Left renal cortex interstitium (tissue), 4 donors: ENCODE results near the gene RPUSD3. TPM values are rescaled to one million over a fixed set of nuclear protein-coding genes. Genes with fewer than 3 reads are reported as not detected.

Experiments used
- DNase-seq, 4 donors: peaks; one replicate each; pipeline ENCODE4 v3.0.0-alpha.2; 2013; ENCODE audit warnings: low read depth in 4 of 4, low spot score in 2 of 4, missing footprints in 1 of 4
- polyA plus RNA-seq, 4 donors: library from polyadenylated mRNA; unstranded; fragments of 120-200 nt; gene quantifications; one replicate each; pipeline ENCODE4 v1.2.1, GENCODE V29; 2013; ENCODE audit not compliant: insufficient read length in 4 of 4

RPUSD3 gene
- polyA plus RNA-seq, 4 donors, result 28.5 to 43.9 (median 36.5) TPM

- DNase-seq, result no peak
Measured at GRCh38 chr3:9808345-9809037, 35.3 kb downstream of the RPUSD3 start.

DNA sequence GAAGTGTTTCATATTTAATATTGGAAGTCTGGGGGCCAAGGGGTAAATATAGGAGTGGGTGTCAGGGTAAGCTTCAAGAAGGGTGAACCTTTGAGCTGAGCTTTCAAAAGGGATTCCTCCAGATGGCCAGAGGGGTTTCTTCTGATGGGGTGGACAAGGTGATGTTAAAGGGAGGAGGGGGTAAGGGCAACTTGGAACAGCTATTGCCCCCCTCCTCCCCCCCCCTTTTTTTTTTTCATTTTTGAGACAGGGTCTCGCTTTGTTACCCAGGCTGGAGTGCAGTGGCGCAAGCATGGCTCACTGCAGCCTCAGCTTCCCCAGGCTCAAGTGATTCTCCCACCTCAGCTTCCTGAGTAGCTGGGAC is 35.8 kb downstream of the RPUSD3 start:
- DNase-seq, result no peak

GRCh38 chr3:9806688-9807589 is 36.9 kb downstream of the RPUSD3 start:
- no peak for DNase-seq

- DNase-seq, result no peak
Measured at GRCh38 chr3:9806137-9806536, 37.7 kb downstream of the RPUSD3 start.

DNA sequence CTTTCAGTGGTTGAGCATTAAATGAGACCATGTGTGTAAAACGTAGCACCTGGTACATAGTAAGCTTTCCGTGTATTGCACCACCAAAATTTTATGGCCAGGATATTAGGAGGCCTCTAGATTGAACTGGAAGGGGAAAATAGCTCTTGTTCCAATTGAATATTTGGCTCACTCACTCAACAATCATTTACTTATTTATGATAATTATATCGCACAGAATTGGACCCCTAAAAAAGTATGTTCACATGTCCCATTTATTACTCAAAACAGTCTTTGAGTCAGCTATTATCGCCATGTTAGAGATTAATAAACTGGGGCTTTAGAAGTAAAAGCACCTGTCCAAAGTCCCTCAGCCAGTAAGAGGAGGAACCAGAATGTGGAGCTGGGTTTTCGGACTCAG is 38.8 kb downstream of the RPUSD3 start:
- DNase-seq, result no peak

GRCh38 chr3:9803494-9803893 is 40.3 kb downstream of the RPUSD3 start:
- DNase-seq, result no peak

GRCh38 chr3:9800529-9800928 is 43.3 kb downstream of the RPUSD3 start:
- no peak for DNase-seq

- no peak for DNase-seq
Measured at GRCh38 chr3:9797196-9797945, 46.4 kb downstream of the RPUSD3 start.

GRCh38 chr3:9795207-9795606 is 48.6 kb downstream of the RPUSD3 start:
- DNase-seq, result no peak

DNA sequence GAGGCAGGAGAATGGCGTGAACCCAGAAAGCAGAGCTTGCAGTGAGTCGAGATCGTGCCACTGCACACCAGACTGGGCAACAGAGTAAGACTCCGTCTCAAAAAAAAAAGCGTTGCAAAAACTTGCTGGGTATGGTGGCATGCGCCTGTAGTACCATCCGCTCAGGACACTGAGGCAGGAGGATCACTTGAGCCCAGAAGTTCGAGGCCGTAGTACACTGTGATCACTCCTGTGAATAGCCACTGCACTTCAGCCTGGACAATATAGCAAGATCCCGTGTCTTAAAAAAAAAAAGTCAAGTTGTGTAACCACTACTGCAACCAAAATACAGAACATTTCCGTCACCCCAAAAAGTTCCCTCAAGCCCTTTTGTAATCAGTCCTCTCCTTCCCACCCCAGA is 49.4 kb downstream of the RPUSD3 start:
- DNase-seq, result no peak

- no peak for DNase-seq
Measured at GRCh38 chr3:9793161-9793781, 50.5 kb downstream of the RPUSD3 start.

- DNase-seq, result peak; percentile 91 to 100 (median 98)
Measured at GRCh38 chr3:9792405-9793160, 51.2 kb downstream of the RPUSD3 start, which contains the start of the genes ARPC4 and TADA3. Gene ARPC4 (plus strand): TSS chr3:9793082. CDS start chr3:9793122, 40 bp downstream. Gene TADA3 (minus strand): TSS chr3:9792473. CDS start chr3:9791466, 1,007 bp downstream.

DNA sequence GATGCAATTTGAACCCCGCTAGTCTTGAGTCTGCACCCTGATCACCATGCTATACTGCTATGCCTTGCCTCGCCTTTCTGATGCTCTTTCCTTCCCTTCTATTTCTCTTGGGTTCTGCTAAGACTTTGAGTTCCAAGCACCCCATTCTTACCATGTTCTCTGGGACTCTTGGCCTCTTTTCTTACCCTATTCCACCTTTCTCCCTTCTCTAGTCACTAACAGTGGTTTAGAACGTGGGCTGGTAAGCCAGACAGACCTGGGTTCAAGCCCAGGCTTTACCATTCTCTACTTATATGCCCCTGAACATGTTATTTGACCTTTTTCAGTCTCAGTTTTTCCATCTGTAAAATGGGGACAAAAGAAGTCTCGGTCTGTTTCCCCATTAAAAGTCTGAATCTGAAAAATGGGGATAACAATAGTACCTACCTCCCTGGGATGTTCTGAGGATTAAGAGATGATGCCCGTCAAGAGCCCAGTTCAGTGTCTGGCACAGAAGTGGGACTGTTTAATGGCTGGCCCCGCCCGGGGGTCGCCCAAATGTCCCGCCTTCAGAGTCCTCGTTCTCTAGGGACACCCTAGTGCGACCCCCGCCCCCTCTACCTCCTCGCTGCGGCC is 51.9 kb downstream of the RPUSD3 start:
- no peak for DNase-seq

DNA sequence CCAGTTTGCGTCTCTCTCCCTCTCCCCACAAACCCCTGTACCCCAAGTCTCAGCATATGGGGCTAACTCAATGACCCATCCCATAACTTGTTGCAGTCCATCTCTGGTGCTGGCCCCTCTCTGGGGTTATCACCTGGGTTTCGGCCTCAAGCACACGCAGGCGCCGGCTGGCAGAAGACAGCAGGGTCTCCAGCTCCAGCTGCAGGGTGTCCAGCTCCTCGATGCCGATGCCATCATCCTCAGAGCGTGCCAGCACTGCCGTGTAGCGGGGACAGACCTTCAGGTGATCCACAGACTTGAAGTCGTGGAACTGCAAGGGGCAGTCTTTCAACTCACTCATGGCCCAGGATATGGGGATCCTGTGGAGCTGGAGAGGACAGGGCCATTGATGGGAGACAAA is 52.7 kb downstream of the RPUSD3 start:
- DNase-seq, result no peak

Other genes with a start within 250 kb of the RPUSD3 start
- gene MTMR14, start 194.5 kb downstream of the RPUSD3 start, polyA plus RNA-seq, result 10 to 100 TPM; 32.4 to 36.4 (median 34.4) TPM
- gene CPNE9, start 140.2 kb downstream of the RPUSD3 start, polyA plus RNA-seq, result under 1 TPM in 2 of 4 donors, not detected in 2; 0.14 to 0.30 TPM
- 10 to 100 TPM; 17.9 to 23.9 (median 20.9) TPM for gene BRPF1, start 112.3 kb downstream of the RPUSD3 start, polyA plus RNA-seq
- gene OGG1, start 94.1 kb downstream of the RPUSD3 start, polyA plus RNA-seq, result 10 to 100 TPM; 47.5 to 82.6 (median 57.0) TPM
- 10 to 100 TPM; 16.3 to 22.7 (median 21.7) TPM for gene CAMK1, start 74.1 kb downstream of the RPUSD3 start, polyA plus RNA-seq
- 10 to 100 TPM; 58.7 to 85.3 (median 72.3) TPM for gene TADA3, start 51.5 kb downstream of the RPUSD3 start, polyA plus RNA-seq
- 100 to 1,000 TPM; 113 to 161 (median 142) TPM for gene ARPC4, start 50.9 kb downstream of the RPUSD3 start, polyA plus RNA-seq
- 10 to 100 TPM; 28.2 to 96.7 (median 60.5) TPM for gene TTLL3, start 33.7 kb downstream of the RPUSD3 start, polyA plus RNA-seq
- gene CIDEC, start 36.2 kb upstream of the RPUSD3 start, polyA plus RNA-seq, result under 1 TPM in 2 of 4 donors, not detected in 2; 0.17 to 0.21 TPM
- gene JAGN1, start 46.6 kb upstream of the RPUSD3 start, polyA plus RNA-seq, result 10 to 100 TPM; 41.8 to 50.7 (median 44.4) TPM
- 10 to 100 TPM; 10.3 to 20.3 (median 12.1) TPM for gene IL17RE, start 58.8 kb upstream of the RPUSD3 start, polyA plus RNA-seq
- gene IL17RC, start 73.1 kb upstream of the RPUSD3 start, polyA plus RNA-seq, result 10 to 100 TPM; 37.8 to 47.6 (median 41.6) TPM
- 10 to 100 TPM; 48.8 to 80.5 (median 65.6) TPM for gene CRELD1, start 89.8 kb upstream of the RPUSD3 start, polyA plus RNA-seq
- 1 to 10 TPM; 2.9 to 6.6 (median 4.6) TPM for gene PRRT3, start 108.4 kb upstream of the RPUSD3 start, polyA plus RNA-seq
- 100 to 1,000 TPM in 1 of 4 donors, 10 to 100 TPM in 3; 78.0 to 108 (median 84.2) TPM for gene EMC3, start 142.8 kb upstream of the RPUSD3 start, polyA plus RNA-seq
- 10 to 100 TPM; 16.2 to 25.6 (median 20.4) TPM for gene FANCD2, start 182.4 kb upstream of the RPUSD3 start, polyA plus RNA-seq